A549 (cell line): ENCODE measurements around the gene ZEB1.

Source experiments
- BHLHE40 ChIP-seq: IDR thresholded peaks from 2 replicates; pipeline ENCODE4 v1.6.1; 2012; ENCODE audit warnings: low read depth, low read length, inconsistent platforms
- CEBPB ChIP-seq, 2 experiments: fragments of >200 bp in 1 of 2; sonication (Bioruptor Twin) in 1 of 2; formaldehyde crosslinking in 1 of 2; IDR thresholded peaks; 2 replicates each; pipeline ENCODE4 v1.6.1; 2012 to 2016
- HDAC2 ChIP-seq: fragments of 200-600 bp; sonication (generic); IDR thresholded peaks from 2 replicates; pipeline ENCODE4 v1.6.1; 2016
- POLR2A ChIP-seq: IDR thresholded peaks from 2 replicates; pipeline ENCODE4 v1.6.1; 2012; ENCODE audit warnings: mild to moderate bottlenecking, low read length
- TF ChIP-seq, protein P1 (sequence below): fragments of >200 bp; sonication (Bioruptor Twin); formaldehyde crosslinking; IDR thresholded peaks from 3 replicates; pipeline ENCODE4 v1.5.1; 2016

DNA sequence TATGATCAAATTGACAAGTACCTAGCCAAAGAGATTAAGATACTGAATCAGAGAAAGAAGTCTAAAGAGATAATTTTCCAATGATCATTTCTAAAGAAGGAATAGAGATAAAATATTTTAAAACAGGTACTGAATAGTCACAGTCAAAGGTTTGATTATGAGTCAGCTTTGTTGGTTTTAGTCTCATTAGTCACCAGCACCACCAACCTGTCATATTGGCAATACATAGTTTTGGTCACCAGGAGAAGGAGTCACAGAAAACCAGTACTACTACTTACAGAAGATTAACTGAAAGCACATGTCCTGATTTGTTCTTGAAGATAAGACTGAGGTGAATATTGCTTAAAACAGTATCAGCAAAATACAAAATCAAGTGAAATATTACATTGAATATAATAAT lies 34.6 kb downstream of the ZEB1 start:
- TF ChIP-seq, protein P1, sequence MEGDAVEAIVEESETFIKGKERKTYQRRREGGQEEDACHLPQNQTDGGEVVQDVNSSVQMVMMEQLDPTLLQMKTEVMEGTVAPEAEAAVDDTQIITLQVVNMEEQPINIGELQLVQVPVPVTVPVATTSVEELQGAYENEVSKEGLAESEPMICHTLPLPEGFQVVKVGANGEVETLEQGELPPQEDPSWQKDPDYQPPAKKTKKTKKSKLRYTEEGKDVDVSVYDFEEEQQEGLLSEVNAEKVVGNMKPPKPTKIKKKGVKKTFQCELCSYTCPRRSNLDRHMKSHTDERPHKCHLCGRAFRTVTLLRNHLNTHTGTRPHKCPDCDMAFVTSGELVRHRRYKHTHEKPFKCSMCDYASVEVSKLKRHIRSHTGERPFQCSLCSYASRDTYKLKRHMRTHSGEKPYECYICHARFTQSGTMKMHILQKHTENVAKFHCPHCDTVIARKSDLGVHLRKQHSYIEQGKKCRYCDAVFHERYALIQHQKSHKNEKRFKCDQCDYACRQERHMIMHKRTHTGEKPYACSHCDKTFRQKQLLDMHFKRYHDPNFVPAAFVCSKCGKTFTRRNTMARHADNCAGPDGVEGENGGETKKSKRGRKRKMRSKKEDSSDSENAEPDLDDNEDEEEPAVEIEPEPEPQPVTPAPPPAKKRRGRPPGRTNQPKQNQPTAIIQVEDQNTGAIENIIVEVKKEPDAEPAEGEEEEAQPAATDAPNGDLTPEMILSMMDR, result no peak
- TF ChIP-seq CEBPB (IDR thresholded peaks at IDR 0.05), result no peak
- no peak for TF ChIP-seq BHLHE40
- no peak for TF ChIP-seq HDAC2
- no peak for TF ChIP-seq POLR2A
